ENCODE measurements around the gene LY6G5C. TPM values are rescaled to one million over a fixed set of nuclear protein-coding genes. Genes with fewer than 3 reads are reported as not detected.

Gene LY6G5C
- total and polyA plus RNA-seq, 9 of the 15 experiments (the other 6 are each of a cell fraction or from before 2014, with no cell fraction given): 0.10 to 0.67 (median 0.46) TPM; not detected in 4

DNA sequence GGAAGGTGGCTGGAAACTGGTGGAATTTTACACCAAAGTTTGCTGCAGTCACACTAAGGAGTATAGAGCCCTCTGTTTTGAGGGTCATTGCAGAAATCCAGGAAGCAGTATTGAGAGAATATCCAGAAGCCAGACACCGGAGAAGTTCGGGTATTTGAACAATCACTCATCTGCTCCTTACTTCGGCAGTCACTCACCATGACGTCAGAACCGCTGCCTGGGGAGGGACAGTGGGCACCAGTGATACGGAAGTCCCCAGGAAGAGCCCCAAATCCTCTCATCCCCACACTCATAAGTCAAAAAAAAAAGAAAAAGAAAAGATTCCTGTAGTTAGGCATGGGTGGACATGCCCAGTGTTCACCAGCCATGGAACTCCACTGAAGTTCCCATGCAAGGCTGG is 4.0 kb downstream of the LY6G5C start (continued):
- TF ChIP-seq, protein P1, sequence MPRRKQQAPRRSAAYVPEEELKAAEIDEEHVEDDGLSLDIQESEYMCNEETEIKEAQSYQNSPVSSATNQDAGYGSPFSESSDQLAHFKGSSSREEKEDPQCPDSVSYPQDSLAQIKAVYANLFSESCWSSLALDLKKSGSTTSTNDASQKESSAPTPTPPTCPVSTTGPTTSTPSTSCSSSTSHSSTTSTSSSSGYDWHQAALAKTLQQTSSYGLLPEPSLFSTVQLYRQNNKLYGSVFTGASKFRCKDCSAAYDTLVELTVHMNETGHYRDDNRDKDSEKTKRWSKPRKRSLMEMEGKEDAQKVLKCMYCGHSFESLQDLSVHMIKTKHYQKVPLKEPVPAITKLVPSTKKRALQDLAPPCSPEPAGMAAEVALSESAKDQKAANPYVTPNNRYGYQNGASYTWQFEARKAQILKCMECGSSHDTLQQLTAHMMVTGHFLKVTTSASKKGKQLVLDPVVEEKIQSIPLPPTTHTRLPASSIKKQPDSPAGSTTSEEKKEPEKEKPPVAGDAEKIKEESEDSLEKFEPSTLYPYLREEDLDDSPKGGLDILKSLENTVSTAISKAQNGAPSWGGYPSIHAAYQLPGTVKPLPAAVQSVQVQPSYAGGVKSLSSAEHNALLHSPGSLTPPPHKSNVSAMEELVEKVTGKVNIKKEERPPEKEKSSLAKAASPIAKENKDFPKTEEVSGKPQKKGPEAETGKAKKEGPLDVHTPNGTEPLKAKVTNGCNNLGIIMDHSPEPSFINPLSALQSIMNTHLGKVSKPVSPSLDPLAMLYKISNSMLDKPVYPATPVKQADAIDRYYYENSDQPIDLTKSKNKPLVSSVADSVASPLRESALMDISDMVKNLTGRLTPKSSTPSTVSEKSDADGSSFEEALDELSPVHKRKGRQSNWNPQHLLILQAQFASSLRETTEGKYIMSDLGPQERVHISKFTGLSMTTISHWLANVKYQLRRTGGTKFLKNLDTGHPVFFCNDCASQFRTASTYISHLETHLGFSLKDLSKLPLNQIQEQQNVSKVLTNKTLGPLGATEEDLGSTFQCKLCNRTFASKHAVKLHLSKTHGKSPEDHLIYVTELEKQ (CRISPR knock-in tag; IDR thresholded peaks at IDR 0.05): no peak
- TF ChIP-seq FIP1L1 (IDR thresholded peaks at IDR 0.05; ENCODE audit: low read depth, low read length, poor library complexity, severe bottlenecking) (no peak), SMARCB1 (IDR thresholded peaks at IDR 0.05; ENCODE audit: insufficient read length, low read depth) (no peak), MCM5 (IDR thresholded peaks at IDR 0.05; ENCODE audit: low read depth) (no peak), POLR3G (IDR thresholded peaks at IDR 0.05; ENCODE audit: extremely low read depth, insufficient read length, insufficient replicate concordance) (no peak), RBFOX2 (IDR thresholded peaks at IDR 0.05; ENCODE audit: low read depth, low read length) (no peak), EZH2 (IDR thresholded peaks at IDR 0.05; ENCODE audit: borderline replicate concordance, low read depth, low read length) (no peak), GATAD2B (IDR thresholded peaks at IDR 0.05; ENCODE audit: borderline replicate concordance) (no peak), KLF13 (tag; IDR thresholded peaks at IDR 0.05; ENCODE audit: borderline replicate concordance, low read depth) (no peak), ZNF778 (CRISPR knock-in tag; IDR thresholded peaks at IDR 0.05) (no peak), ZNF764 (CRISPR knock-in tag; IDR thresholded peaks at IDR 0.05; ENCODE audit: low read depth) (no peak), HNRNPK (IDR thresholded peaks at IDR 0.05; ENCODE audit: low read depth, low read length, poor library complexity, severe bottlenecking) (no peak), MEIS2 (IDR thresholded peaks at IDR 0.05; ENCODE audit: partially characterized antibody) (peak; percentile 89), CREM (IDR thresholded peaks at IDR 0.05; ENCODE audit: low read depth) (peak; percentile 94), SMAD2 (IDR thresholded peaks at IDR 0.05; ENCODE audit: low read depth, low read length) (no peak)
- TF ChIP-seq, protein P2, sequence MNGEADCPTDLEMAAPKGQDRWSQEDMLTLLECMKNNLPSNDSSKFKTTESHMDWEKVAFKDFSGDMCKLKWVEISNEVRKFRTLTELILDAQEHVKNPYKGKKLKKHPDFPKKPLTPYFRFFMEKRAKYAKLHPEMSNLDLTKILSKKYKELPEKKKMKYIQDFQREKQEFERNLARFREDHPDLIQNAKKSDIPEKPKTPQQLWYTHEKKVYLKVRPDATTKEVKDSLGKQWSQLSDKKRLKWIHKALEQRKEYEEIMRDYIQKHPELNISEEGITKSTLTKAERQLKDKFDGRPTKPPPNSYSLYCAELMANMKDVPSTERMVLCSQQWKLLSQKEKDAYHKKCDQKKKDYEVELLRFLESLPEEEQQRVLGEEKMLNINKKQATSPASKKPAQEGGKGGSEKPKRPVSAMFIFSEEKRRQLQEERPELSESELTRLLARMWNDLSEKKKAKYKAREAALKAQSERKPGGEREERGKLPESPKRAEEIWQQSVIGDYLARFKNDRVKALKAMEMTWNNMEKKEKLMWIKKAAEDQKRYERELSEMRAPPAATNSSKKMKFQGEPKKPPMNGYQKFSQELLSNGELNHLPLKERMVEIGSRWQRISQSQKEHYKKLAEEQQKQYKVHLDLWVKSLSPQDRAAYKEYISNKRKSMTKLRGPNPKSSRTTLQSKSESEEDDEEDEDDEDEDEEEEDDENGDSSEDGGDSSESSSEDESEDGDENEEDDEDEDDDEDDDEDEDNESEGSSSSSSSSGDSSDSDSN (IDR thresholded peaks at IDR 0.05; ENCODE audit: borderline replicate concordance in 1 of 2, low read depth in 2 of 2, low read length in 2 of 2): no peak
- TF ChIP-seq, protein P3, sequence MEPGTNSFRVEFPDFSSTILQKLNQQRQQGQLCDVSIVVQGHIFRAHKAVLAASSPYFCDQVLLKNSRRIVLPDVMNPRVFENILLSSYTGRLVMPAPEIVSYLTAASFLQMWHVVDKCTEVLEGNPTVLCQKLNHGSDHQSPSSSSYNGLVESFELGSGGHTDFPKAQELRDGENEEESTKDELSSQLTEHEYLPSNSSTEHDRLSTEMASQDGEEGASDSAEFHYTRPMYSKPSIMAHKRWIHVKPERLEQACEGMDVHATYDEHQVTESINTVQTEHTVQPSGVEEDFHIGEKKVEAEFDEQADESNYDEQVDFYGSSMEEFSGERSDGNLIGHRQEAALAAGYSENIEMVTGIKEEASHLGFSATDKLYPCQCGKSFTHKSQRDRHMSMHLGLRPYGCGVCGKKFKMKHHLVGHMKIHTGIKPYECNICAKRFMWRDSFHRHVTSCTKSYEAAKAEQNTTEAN (CRISPR knock-in tag; IDR thresholded peaks at IDR 0.05): no peak
- TF ChIP-seq, protein P4, sequence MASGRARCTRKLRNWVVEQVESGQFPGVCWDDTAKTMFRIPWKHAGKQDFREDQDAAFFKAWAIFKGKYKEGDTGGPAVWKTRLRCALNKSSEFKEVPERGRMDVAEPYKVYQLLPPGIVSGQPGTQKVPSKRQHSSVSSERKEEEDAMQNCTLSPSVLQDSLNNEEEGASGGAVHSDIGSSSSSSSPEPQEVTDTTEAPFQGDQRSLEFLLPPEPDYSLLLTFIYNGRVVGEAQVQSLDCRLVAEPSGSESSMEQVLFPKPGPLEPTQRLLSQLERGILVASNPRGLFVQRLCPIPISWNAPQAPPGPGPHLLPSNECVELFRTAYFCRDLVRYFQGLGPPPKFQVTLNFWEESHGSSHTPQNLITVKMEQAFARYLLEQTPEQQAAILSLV (tag; IDR thresholded peaks at IDR 0.05): no peak
- TF ChIP-seq, protein P5, sequence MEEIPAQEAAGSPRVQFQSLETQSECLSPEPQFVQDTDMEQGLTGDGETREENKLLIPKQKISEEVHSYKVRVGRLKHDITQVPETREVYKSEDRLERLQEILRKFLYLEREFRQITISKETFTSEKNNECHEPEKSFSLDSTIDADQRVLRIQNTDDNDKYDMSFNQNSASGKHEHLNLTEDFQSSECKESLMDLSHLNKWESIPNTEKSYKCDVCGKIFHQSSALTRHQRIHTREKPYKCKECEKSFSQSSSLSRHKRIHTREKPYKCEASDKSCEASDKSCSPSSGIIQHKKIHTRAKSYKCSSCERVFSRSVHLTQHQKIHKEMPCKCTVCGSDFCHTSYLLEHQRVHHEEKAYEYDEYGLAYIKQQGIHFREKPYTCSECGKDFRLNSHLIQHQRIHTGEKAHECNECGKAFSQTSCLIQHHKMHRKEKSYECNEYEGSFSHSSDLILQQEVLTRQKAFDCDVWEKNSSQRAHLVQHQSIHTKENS (CRISPR knock-in tag; IDR thresholded peaks at IDR 0.05): no peak
